GM23338 (cell line): ENCODE measurements around the gene EPHB2. TPM values are rescaled to one million over a fixed set of nuclear protein-coding genes. Genes with fewer than 3 reads are reported as not detected.

Source experiments
- ATAC-seq: fragments of 200-7000 bp; cut with Tn5 transposase; 3 replicates; pipeline ENCODE4 v1.9.1; 2020
- DNase-seq: peaks from one replicate; pipeline ENCODE4 v3.0.0-alpha.2; 2015; ENCODE audit warnings: low spot score
- H2AFZ ChIP-seq: fragments of 200-600 bp; sonication (generic); 2 replicates; pipeline ENCODE4 v1.8.0; 2016; ENCODE audit warnings: antibody characterized with exemption, mild to moderate bottlenecking, moderate library complexity
- H3F3A ChIP-seq: fragments of 200-600 bp; sonication (generic); replicated peaks from 2 replicates; pipeline ENCODE4 v1.8.0; 2017; ENCODE audit warnings: antibody characterized with exemption, mixed run types, low read depth
- H3K27ac ChIP-seq: fragments of 200-600 bp; sonication (generic); 2 replicates; pipeline ENCODE4 v1.6.1; 2016; ENCODE audit warnings: low read depth
- H3K27me3 ChIP-seq: fragments of 200-600 bp; sonication (generic); 2 replicates; pipeline ENCODE4 v1.8.0; 2016; ENCODE audit warnings: mild to moderate bottlenecking, mixed run types, moderate library complexity; ENCODE audit not compliant: insufficient read depth
- H3K36me3 ChIP-seq: fragments of 200-600 bp; sonication (generic); 2 replicates; pipeline ENCODE4 v1.8.0; 2016; ENCODE audit warnings: mild to moderate bottlenecking; ENCODE audit not compliant: insufficient read depth
- H3K4me1 ChIP-seq: fragments of 200-600 bp; sonication (generic); 2 replicates; pipeline ENCODE4 v1.8.0; 2016; ENCODE audit warnings: mild to moderate bottlenecking, moderate library complexity; ENCODE audit not compliant: insufficient read depth
- H3K4me2 ChIP-seq: fragments of 200-600 bp; sonication (generic); 2 replicates; pipeline ENCODE4 v1.7.1; 2017; ENCODE audit warnings: mixed run types
- H3K4me3 ChIP-seq: fragments of 200-600 bp; sonication (generic); 2 replicates; pipeline ENCODE4 v1.6.1; 2016; ENCODE audit warnings: mixed run types
- H3K79me2 ChIP-seq: fragments of 200-600 bp; sonication (generic); replicated peaks from 2 replicates; pipeline ENCODE4 v1.8.0; 2017; ENCODE audit warnings: mild to moderate bottlenecking; ENCODE audit not compliant: insufficient read depth
- H3K9me2 ChIP-seq: fragments of 200-600 bp; sonication (generic); 2 replicates; pipeline ENCODE4 v1.8.0; 2017; ENCODE audit not compliant: insufficient read depth
- H4K20me1 ChIP-seq: fragments of 200-600 bp; sonication (generic); replicated peaks from 2 replicates; pipeline ENCODE4 v1.8.0; 2017; ENCODE audit warnings: mild to moderate bottlenecking; ENCODE audit not compliant: insufficient read depth
- H3K27ac Mint-ChIP-seq: 2 replicates; pipeline ENCODE4 v1.8.0; 2020; ENCODE audit warnings: inconsistent platforms, mild to moderate bottlenecking, moderate library complexity, mixed read lengths
- H3K27me3 Mint-ChIP-seq: 3 replicates; pipeline ENCODE4 v1.8.0; 2022; ENCODE audit warnings: low read depth, mild to moderate bottlenecking, moderate library complexity, mixed read lengths, inconsistent platforms; ENCODE audit not compliant: insufficient read depth, poor library complexity
- H3K36me3 Mint-ChIP-seq: 3 replicates; pipeline ENCODE4 v1.8.0; 2021; ENCODE audit warnings: low read depth, mild to moderate bottlenecking, inconsistent platforms, moderate library complexity, mixed read lengths
- H3K4me1 Mint-ChIP-seq: 3 replicates; pipeline ENCODE4 v1.8.0; 2020; ENCODE audit warnings: mild to moderate bottlenecking, inconsistent platforms, mixed read lengths
- H3K4me3 Mint-ChIP-seq: 3 replicates; pipeline ENCODE4 v1.8.0; 2021; ENCODE audit warnings: moderate library complexity, mild to moderate bottlenecking, inconsistent platforms, mixed read lengths
- H3K9me3 Mint-ChIP-seq: 3 replicates; pipeline ENCODE4 v1.8.0; 2020; ENCODE audit warnings: moderate library complexity, mild to moderate bottlenecking, inconsistent platforms, mixed read lengths
- CREB1 ChIP-seq: fragments of 250-450 bp; sonication (Bioruptor Pico); IDR thresholded peaks from 2 replicates; pipeline ENCODE4 v1.5.0; 2020; ENCODE audit warnings: low read depth, mild to moderate bottlenecking, moderate library complexity
- EZH2 ChIP-seq: fragments of 200-600 bp; sonication (generic); IDR thresholded peaks from one replicate; pipeline ENCODE4 v1.8.0; 2017; ENCODE audit warnings: antibody characterized with exemption, mild to moderate bottlenecking, low read depth; ENCODE audit not compliant: unreplicated experiment
- EZH2phosphoT487 ChIP-seq: fragments of 200-600 bp; sonication (generic); IDR thresholded peaks from one replicate; pipeline ENCODE4 v1.8.1; 2018; ENCODE audit warnings: antibody characterized with exemption; ENCODE audit not compliant: unreplicated experiment
- POLR2AphosphoS5 ChIP-seq: IDR thresholded peaks from 2 replicates; pipeline ENCODE4 v1.6.1; 2016; ENCODE audit warnings: antibody characterized with exemption, low read depth
- STAT1 ChIP-seq: IDR thresholded peaks from one replicate; pipeline ENCODE4 v1.6.1; 2016; ENCODE audit warnings: antibody characterized with exemption; ENCODE audit not compliant: unreplicated experiment
- ZNF331 ChIP-seq: fragments of 250-450 bp; sonication (Bioruptor Pico); IDR thresholded peaks from 2 replicates; pipeline ENCODE4 v1.5.0; 2020; ENCODE audit warnings: low read depth, mild to moderate bottlenecking, moderate library complexity
- polyA plus RNA-seq: library from polyadenylated mRNA; unstranded; fragments of >200 nt; fragmentation: Nextera tagmentation; extraction: Ambion mirVana; gene quantifications from 2 replicates; pipeline ENCODE4 v1.2.1, GENCODE V29; 2016
- total RNA-seq: library from RNA; depleted of rRNA; stranded (reverse); fragments of >200 nt; shearing (Covaris generic); gene quantifications from 2 replicates; pipeline ENCODE4 v1.2.3, GENCODE V29; 2014
- TF ChIP-seq, protein P1 (sequence below), 2 experiments: fragments of 200-600 bp in 1 of 2; sonication (generic) in 1 of 2; conservative IDR thresholded peaks; 2 replicates each; pipeline versions ENCODE4 v1.5.1 to v1.6.1; 2016 to 2017; ENCODE audit warnings: antibody characterized with exemption in 2 of 2, low read depth in 2 of 2, mild to moderate bottlenecking in 2 of 2, moderate library complexity in 1 of 2
- TF ChIP-seq, protein P2 (sequence below): IDR thresholded peaks from one replicate; pipeline ENCODE4 v1.6.1; 2018; ENCODE audit warnings: antibody characterized with exemption; ENCODE audit not compliant: unreplicated experiment

EPHB2 gene
- total and polyA plus RNA-seq, 2 experiments from 2014 or later, result 4.1 to 20.1 TPM

DNA sequence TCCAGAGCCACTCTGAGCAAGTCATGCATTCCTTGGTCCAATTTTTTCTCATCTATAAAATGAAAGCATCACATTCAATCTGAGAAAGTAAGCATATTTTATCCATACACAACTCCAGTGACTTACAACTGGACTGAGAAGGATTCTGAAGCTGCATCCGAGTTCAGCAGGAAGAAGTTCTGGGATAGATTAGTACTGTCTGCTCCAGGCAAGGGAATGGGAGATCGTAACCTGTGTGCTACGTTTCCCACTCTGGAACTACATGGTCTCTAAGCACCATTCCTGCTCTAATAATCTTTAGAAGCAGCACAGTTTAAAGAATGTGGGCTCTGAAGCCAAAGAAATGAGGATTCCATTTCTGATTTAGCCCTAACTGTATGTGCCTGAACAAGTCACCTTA lies 182.7 kb downstream of the EPHB2 start (continued):
- TF ChIP-seq, protein P1, sequence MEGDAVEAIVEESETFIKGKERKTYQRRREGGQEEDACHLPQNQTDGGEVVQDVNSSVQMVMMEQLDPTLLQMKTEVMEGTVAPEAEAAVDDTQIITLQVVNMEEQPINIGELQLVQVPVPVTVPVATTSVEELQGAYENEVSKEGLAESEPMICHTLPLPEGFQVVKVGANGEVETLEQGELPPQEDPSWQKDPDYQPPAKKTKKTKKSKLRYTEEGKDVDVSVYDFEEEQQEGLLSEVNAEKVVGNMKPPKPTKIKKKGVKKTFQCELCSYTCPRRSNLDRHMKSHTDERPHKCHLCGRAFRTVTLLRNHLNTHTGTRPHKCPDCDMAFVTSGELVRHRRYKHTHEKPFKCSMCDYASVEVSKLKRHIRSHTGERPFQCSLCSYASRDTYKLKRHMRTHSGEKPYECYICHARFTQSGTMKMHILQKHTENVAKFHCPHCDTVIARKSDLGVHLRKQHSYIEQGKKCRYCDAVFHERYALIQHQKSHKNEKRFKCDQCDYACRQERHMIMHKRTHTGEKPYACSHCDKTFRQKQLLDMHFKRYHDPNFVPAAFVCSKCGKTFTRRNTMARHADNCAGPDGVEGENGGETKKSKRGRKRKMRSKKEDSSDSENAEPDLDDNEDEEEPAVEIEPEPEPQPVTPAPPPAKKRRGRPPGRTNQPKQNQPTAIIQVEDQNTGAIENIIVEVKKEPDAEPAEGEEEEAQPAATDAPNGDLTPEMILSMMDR (conservative IDR thresholded peaks at IDR 0.05; ENCODE audit: low read depth in 2 of 2), result no peak
- no peak for TF ChIP-seq EZH2
- no peak for TF ChIP-seq STAT1

DNA sequence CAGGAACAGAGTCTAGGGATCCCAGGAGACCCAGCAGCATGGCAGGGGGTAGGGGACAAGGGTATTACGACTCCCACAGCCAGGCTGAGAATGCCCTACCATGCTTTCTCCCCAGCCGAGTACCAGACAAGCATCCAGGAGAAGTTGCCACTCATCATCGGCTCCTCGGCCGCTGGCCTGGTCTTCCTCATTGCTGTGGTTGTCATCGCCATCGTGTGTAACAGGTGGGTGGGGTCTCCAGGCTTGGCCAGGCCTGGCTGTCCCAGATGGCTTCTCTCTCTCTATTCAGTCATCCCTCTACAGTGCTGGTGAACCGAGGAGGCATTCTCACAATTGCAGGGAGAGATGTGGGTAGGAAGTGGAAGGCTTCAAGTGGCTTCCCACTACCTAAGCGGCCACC lies 184.7 kb downstream of the EPHB2 start:
- H3K4me1 Mint-ChIP-seq, result no peaks in the 10 kb centered on the region
- Histone ChIP-seq H3K9me2 (no peaks in the 10 kb centered on the region), H3K4me1 (no peaks in the 10 kb centered on the region), H3K36me3 (no peaks in the 10 kb centered on the region), H3K79me2 (no peaks in the 10 kb centered on the region), H3K27me3 (no peaks in the 10 kb centered on the region), H3K4me2 (no peak overlapping the region), H3F3A (no peaks in the 10 kb centered on the region), H3K4me3 (no peak overlapping the region), H2AFZ (no peak overlapping the region), H3K27ac (no peak overlapping the region), H4K20me1 (no peaks in the 10 kb centered on the region; the same call in 1 of the 2 replicates)
- no peaks in the 10 kb centered on the region for H3K36me3 Mint-ChIP-seq
- no peak for DNase-seq
- no peaks in the 10 kb centered on the region for H3K27me3 Mint-ChIP-seq
- H3K4me3 Mint-ChIP-seq, result no peak overlapping the region
- no peak overlapping the region for H3K27ac Mint-ChIP-seq
- TF ChIP-seq, protein P2, sequence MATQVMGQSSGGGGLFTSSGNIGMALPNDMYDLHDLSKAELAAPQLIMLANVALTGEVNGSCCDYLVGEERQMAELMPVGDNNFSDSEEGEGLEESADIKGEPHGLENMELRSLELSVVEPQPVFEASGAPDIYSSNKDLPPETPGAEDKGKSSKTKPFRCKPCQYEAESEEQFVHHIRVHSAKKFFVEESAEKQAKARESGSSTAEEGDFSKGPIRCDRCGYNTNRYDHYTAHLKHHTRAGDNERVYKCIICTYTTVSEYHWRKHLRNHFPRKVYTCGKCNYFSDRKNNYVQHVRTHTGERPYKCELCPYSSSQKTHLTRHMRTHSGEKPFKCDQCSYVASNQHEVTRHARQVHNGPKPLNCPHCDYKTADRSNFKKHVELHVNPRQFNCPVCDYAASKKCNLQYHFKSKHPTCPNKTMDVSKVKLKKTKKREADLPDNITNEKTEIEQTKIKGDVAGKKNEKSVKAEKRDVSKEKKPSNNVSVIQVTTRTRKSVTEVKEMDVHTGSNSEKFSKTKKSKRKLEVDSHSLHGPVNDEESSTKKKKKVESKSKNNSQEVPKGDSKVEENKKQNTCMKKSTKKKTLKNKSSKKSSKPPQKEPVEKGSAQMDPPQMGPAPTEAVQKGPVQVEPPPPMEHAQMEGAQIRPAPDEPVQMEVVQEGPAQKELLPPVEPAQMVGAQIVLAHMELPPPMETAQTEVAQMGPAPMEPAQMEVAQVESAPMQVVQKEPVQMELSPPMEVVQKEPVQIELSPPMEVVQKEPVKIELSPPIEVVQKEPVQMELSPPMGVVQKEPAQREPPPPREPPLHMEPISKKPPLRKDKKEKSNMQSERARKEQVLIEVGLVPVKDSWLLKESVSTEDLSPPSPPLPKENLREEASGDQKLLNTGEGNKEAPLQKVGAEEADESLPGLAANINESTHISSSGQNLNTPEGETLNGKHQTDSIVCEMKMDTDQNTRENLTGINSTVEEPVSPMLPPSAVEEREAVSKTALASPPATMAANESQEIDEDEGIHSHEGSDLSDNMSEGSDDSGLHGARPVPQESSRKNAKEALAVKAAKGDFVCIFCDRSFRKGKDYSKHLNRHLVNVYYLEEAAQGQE, result no peak
- TF ChIP-seq CREB1 (CRISPR knock-in tag), result no peak
- TF ChIP-seq, protein P1 (conservative IDR thresholded peaks at IDR 0.05; ENCODE audit: low read depth in 2 of 2), result no peak
- no peak for TF ChIP-seq POLR2AphosphoS5
- TF ChIP-seq ZNF331 (CRISPR knock-in tag), result no peak
- TF ChIP-seq EZH2phosphoT487, result no peak
- no peak for ATAC-seq
- no peaks in the 10 kb centered on the region for H3K9me3 Mint-ChIP-seq
